HG02981 (cell line): Measurements from ENCODE around the gene KIR3DL1.
"Not testable (repeated sequence)": the region's sequence is repeated elsewhere in the genome, so short reads cannot be mapped to it uniquely, and the experiment has no call there.

ENCODE experiments used
- ATAC-seq: cut with Tn5 transposase; IDR thresholded peaks from one replicate; pipeline ENCODE4 v1.9.1; 2021; ENCODE audit warnings: mild to moderate bottlenecking, moderate library complexity; ENCODE audit not compliant: unreplicated experiment

The KIR3DL1 gene

DNA sequence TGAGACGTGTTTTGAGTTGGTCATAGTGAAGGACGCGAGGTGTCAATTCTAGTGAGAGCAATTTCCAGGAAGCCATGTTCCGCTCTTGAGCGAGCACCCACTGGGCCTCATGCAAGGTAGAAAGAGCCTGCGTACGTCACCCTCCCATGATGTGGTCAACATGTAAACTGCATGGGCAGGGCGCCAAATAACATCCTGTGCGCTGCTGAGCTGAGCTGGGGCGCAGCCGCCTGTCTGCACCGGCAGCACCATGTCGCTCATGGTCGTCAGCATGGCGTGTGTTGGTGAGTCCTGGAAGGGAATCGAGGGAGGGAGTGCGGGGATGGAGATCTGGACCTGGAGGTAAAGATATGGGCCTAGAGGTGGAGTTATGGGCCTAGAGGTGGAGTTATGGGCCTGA is at the start of gene KIR3DL1:
Gene KIR3DL1 (plus strand): TSS at position 218 of the 400 bp plus-strand sequence.
- not testable (repeated sequence) for ATAC-seq

GRCh38 chr19:54769646-54770045 is 46.6 kb upstream of the KIR3DL1 start, which contains the start of gene KIR2DL1:
Gene KIR2DL1 (plus strand): TSS chr19:54769793. CDS start chr19:54769851, 58 bp downstream.
- ATAC-seq, result not testable (repeated sequence)

DNA sequence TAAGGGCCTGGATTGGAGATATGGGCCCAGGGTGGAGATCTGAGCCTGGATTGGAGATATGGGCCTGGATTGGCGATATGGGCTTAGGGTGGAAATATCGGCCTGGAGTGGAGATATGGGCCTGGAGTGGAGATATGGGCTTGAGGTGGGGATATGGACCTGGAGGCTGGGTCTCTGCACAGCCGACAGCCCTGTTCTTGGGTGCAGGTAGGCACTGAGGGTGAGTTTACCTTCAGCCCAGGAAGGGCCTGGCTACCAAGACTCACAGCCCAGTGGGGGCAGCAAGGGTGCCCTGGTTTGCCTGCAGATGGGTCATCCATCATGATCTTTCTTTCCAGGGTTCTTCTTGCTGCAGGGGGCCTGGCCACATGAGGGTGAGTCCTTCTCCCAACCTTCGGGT is 45.8 kb upstream of the KIR3DL1 start:
- not testable (repeated sequence) for ATAC-seq

- ATAC-seq, result not testable (repeated sequence)
These were observed 45.0 kb upstream of the KIR3DL1 start for GRCh38 chr19:54771018-54771960.

DNA sequence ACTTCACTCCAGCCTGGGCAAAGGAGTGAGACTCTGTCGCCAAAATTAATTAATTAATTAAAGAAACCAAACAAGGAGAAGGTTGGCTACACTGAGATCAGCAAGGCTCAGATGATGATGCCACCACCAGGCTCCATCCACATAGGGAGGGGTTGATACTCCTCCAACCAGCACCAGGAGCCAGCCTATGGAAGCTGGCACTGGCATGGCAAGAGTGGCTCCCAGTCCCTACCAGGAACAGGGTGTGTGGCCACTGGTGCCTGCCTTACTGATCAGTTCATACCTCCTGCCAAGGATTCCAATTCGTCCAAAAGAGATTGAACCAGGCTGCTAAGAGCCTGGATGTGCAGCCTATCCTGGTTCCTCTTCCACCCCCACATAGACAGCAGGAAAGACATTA is 43.6 kb upstream of the KIR3DL1 start:
- not testable (repeated sequence) for ATAC-seq

DNA sequence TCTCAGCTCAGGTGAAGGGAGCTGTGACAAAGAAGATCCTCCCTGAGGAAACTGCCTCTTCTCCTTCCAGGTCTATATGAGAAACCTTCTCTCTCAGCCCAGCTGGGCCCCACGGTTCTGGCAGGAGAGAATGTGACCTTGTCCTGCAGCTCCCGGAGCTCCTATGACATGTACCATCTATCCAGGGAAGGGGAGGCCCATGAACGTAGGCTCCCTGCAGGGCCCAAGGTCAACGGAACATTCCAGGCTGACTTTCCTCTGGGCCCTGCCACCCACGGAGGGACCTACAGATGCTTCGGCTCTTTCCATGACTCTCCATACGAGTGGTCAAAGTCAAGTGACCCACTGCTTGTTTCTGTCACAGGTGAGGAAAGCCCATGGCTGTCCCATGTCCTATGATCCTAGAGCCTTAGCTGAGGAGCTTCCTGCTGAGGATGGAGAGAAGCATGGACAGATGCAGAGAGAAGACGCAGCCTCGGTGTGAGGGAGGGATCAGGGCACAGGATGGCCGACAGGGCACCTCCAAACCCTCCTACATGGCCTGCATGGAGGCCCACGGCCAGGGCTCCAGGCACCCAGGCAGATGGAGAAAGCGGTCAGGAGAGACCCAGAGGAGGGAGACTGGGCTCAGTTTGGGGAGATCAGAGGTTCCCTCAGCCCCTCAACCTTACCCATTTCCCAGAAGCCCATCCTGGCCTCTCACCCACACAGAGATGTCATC is 41.0 kb upstream of the KIR3DL1 start:
- ATAC-seq, result not testable (repeated sequence)

DNA sequence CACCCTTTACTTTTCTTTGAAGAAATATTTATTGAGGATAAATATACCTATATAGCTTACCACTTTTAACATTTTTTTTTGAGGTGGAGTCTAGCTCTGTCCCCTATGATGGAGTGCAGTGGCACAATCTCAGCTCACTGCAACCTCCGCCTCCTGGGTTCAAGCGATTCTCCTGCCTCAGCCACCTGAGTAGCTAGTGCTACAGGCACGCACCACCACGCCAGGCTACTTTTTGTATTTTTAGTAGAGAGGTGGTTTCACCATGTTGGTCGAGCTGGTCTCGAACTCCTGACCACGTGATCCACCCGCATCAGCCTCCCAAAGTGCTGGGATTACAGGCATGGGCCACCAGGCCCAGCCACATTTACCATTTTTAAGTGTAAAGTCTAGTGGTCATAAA is 40.4 kb upstream of the KIR3DL1 start:
- not testable (repeated sequence) for ATAC-seq

GRCh38 chr19:54777851-54778250 is 38.4 kb upstream of the KIR3DL1 start:
- not testable (repeated sequence) for ATAC-seq

- not testable (repeated sequence) for ATAC-seq
These were observed 37.4 kb upstream of the KIR3DL1 start for GRCh38 chr19:54778896-54779295.

DNA sequence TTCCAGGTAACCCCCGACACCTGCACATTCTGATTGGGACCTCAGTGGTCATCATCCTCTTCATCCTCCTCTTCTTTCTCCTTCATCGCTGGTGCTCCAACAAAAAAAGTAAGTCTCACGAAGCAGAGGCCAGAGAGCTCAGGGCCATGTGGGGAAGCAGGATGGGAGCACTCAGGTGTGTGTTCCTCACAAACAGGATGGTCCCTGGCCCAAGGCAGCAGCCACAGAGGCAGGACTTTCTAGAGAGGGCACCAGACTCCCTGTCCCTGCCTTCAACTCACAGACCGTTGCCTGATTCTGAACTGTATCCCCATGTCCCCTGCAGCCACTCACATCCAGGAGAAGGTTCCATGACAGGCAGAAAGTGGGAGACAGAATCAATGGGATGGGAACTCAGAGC is 33.4 kb upstream of the KIR3DL1 start:
- not testable (repeated sequence) for ATAC-seq

DNA sequence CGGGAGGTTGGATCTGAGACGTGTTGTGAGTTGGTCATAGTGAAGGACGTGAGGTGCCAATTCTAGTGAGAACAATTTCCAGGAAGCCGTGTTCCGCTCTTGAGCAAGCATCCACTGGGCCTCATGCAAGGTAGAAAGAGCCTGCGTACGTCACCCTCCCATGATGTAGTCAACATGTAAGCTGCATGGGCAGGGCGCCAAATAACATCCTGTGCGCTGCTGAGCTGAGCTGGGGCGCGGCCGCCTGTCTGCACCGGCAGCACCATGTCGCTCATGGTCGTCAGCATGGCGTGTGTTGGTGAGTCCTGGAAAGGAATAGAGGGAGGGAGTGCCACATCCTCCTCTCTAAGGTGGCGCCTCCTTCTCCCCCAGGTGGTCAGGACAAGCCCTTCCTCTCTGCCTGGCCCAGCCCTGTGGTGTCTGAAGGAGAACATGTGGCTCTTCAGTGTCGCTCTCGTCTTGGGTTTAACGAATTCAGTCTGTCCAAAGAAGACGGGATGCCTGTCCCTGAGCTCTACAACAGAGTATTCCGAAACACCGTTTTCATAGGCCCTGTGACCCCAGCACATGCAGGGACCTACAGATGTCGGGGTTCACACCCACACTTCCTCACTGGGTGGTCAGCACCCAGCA is 30.1 kb upstream of the KIR3DL1 start:
- ATAC-seq, result not testable (repeated sequence)

GRCh38 chr19:54788154-54788553 is 28.1 kb upstream of the KIR3DL1 start:
- ATAC-seq, result not testable (repeated sequence)

- ATAC-seq, result no peak
These were observed 25.6 kb upstream of the KIR3DL1 start for GRCh38 chr19:54790711-54791110.

DNA sequence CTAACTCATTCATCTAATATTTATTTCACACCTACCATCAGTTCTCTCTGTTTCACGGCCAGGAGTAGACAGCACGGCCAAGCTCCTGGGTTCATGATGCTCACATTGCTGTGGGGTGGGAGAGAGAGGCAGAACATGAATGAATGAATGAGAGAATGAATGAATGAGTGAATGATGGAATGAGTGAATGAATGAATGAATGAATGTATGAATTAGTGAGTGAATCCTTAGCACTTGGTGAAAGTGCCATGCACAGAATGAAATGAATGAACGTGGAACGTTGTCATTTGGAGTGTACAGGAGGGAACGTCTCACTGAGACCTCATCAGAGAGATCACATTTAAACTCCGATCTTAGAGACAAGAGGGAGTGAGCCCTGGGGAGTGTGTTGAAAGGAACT is 24.8 kb upstream of the KIR3DL1 start:
- no peak for ATAC-seq

- no peak for ATAC-seq
These were observed 23.5 kb upstream of the KIR3DL1 start for GRCh38 chr19:54792814-54793213.

DNA sequence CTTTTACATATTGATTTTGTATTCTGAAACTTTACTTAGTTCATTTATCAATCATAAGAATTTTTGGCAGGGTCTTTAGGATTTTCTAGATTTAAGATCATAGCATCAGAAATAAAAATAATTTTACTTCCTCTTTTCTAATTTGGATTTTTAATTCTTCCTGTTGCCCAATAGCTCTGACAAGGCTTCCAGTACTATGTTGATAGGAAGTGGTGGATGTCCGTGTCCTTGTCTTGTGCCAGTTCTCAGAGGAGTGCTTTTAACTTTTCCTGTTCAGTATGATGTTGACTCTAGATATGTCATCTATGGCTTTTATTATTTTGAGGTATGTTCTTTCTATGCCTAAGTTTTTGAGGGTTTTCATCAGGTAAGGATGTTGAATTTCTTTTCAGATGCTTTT is 20.5 kb upstream of the KIR3DL1 start:
- no peak for ATAC-seq

DNA sequence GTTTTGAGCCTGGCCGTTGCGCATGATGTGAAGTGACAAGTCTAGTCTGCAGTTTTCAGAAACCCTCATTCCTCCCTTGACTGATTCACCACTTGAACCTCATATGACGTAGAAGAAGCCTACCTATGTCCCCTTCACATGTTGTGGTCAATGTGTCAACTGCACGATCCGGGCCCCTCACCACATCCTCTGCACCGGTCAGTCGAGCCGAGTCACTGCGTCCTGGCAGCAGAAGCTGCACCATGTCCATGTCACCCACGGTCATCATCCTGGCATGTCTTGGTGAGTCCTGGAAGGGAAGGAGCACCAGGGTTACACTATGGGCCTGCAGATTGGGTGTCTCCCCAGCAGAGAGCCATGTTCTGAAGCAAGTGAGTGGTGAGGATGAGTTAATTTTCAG is 12.9 kb upstream of the KIR3DL1 start, which contains the start of gene KIR2DL4:
Gene KIR2DL4 (plus strand): TSS at position 201 of the 400 bp plus-strand sequence. CDS start 42 bp downstream, at position 243.
- ATAC-seq, result no peak

DNA sequence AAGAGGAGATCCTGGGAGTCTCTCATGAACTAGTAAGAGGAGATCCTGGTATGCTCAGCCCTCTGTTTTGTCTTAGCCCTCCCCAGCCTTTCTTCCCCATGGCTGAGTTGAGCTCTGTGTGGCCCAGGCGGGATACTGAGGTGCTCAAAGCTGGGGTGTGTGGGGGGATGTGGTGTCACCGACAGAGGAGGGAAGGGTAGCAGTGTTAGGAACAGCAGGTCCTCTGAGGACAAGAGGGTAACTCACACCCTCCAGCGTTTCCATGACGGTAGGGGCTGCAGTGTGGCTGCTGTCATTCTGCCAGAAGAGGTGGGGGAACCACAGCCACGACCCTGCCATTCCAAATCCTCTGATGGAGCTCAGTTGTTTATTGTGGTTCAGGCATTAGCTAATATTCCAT is 12.2 kb upstream of the KIR3DL1 start:
- no peak for ATAC-seq

DNA sequence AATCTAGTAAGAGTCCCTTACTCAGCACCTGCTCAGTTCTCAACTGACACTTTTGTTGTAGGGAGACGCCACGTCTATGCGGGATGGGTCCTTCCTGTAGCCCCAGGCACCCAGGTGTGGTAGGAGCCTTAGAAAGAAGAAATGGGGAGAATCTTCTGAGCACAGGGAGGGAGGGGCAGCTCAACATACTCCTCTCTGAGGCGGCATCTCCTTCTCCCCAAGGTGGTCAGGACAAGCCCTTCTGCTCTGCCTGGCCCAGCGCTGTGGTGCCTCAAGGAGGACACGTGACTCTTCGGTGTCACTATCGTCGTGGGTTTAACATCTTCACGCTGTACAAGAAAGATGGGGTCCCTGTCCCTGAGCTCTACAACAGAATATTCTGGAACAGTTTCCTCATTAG is 11.7 kb upstream of the KIR3DL1 start:
- ATAC-seq, result no peak

GRCh38 chr19:54805665-54806515 is 10.4 kb upstream of the KIR3DL1 start:
- ATAC-seq, result no peak
